Measurements from ENCODE around the gene CMYA5. TPM values are rescaled to one million over a fixed set of nuclear protein-coding genes. Genes with fewer than 3 reads are reported as not detected.

The CMYA5 gene
- total RNA-seq, 4 donors from 2014 or later: 4.7 to 8.1 (median 6.1) TPM

DNA sequence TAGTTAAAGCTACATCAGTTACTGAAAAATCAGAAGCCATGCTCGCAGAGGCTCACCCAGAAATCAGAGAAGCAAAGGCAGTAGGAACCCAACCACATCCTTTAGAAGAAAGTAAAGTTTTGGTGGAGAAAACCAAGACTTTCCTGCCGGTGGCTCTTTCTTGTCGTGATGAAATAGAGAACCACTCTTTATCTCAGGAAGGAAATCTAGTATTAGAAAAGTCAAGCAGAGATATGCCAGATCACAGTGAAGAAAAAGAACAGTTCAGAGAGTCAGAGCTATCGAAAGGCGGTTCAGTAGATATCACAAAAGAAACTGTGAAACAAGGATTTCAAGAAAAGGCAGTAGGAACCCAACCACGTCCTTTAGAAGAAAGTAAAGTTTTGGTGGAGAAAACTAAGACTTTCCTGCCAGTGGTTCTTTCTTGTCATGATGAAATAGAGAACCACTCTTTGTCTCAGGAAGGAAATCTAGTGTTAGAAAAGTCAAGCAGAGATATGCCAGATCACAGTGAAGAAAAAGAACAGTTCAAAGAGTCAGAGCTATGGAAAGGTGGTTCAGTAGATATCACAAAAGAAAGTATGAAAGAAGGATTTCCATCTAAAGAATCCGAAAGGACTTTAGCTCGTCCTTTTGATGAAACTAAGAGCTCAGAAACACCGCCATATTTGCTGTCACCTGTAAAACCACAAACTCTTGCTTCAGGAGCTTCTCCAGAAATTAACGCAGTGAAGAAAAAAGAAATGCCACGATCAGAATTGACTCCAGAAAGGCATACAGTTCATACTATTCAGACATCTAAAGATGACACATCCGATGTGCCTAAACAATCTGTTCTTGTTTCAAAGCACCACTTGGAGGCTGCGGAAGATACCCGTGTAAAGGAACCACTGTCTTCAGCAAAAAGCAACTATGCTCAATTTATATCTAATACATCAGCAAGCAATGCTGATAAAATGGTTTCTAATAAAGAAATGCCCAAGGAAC is 47.2 kb downstream of the CMYA5 start:
- Histone ChIP-seq H3K27ac (no peak overlapping the region), H3K27me3 (no peaks in the 10 kb centered on the region), H3K4me1 (no peaks in the 10 kb centered on the region), H3K4me3 (no peak overlapping the region), H3K36me3 (peaks cover 0 to 5% (median 0%) of the 10 kb centered on the region in 3 donors), H3K9me3 (peaks cover 0 to 20% (median 0%) of the 10 kb centered on the region in 4 donors)
- no peak for TF ChIP-seq EP300 (IDR thresholded peaks at IDR 0.05)
- TF ChIP-seq, protein P1, sequence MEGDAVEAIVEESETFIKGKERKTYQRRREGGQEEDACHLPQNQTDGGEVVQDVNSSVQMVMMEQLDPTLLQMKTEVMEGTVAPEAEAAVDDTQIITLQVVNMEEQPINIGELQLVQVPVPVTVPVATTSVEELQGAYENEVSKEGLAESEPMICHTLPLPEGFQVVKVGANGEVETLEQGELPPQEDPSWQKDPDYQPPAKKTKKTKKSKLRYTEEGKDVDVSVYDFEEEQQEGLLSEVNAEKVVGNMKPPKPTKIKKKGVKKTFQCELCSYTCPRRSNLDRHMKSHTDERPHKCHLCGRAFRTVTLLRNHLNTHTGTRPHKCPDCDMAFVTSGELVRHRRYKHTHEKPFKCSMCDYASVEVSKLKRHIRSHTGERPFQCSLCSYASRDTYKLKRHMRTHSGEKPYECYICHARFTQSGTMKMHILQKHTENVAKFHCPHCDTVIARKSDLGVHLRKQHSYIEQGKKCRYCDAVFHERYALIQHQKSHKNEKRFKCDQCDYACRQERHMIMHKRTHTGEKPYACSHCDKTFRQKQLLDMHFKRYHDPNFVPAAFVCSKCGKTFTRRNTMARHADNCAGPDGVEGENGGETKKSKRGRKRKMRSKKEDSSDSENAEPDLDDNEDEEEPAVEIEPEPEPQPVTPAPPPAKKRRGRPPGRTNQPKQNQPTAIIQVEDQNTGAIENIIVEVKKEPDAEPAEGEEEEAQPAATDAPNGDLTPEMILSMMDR (IDR thresholded peaks at IDR 0.05): no peak
- TF ChIP-seq POLR2A (IDR thresholded peaks at IDR 0.05): no peak
- no peak for DNase-seq (ENCODE audit: low spot score in 2 of 2)
- WGBS, 2 donors: 82 to 83% methylated on average over 14 of the region's 14 CpGs

- H3K27me3 ChIP-seq: no peaks in the 10 kb centered on the region
- no peak overlapping the region for H3K4me3 ChIP-seq
- peaks cover 0 to 20% (median 0%) of the 10 kb centered on the region in 4 donors for H3K9me3 ChIP-seq
- no peak for TF ChIP-seq POLR2A (IDR thresholded peaks at IDR 0.05)
- WGBS, 2 donors: 92 to 94% methylated on average over 5 of the region's 5 CpGs
- DNase-seq (ENCODE audit: low spot score in 2 of 2): no peak
- no peak overlapping the region for H3K27ac ChIP-seq
- peaks cover 0 to 5% (median 0%) of the 10 kb centered on the region in 3 donors for H3K36me3 ChIP-seq
- H3K4me1 ChIP-seq: no peaks in the 10 kb centered on the region
These were observed 48.7 kb downstream of the CMYA5 start for GRCh38 chr5:79738349-79738748.

GRCh38 chr5:79742549-79743136 is 53.0 kb downstream of the CMYA5 start:
- Histone ChIP-seq H3K4me3 (no peak overlapping the region), H3K27me3 (no peaks in the 10 kb centered on the region), H3K9me3 (peaks cover 0 to 9% (median 0%) of the 10 kb centered on the region in 4 donors), H3K4me1 (no peaks in the 10 kb centered on the region), H3K36me3 (peaks cover 0 to 5% (median 0%) of the 10 kb centered on the region in 3 donors), H3K27ac (no peak overlapping the region)
- TF ChIP-seq POLR2A (IDR thresholded peaks at IDR 0.05): no peak
- no peak for TF ChIP-seq EP300 (IDR thresholded peaks at IDR 0.05)
- TF ChIP-seq, protein P1 (IDR thresholded peaks at IDR 0.05): no peak
- WGBS, 2 donors: 89 to 96% methylated on average over 3 of the region's 3 CpGs
- DNase-seq (ENCODE audit: low spot score in 2 of 2): no peak

DNA sequence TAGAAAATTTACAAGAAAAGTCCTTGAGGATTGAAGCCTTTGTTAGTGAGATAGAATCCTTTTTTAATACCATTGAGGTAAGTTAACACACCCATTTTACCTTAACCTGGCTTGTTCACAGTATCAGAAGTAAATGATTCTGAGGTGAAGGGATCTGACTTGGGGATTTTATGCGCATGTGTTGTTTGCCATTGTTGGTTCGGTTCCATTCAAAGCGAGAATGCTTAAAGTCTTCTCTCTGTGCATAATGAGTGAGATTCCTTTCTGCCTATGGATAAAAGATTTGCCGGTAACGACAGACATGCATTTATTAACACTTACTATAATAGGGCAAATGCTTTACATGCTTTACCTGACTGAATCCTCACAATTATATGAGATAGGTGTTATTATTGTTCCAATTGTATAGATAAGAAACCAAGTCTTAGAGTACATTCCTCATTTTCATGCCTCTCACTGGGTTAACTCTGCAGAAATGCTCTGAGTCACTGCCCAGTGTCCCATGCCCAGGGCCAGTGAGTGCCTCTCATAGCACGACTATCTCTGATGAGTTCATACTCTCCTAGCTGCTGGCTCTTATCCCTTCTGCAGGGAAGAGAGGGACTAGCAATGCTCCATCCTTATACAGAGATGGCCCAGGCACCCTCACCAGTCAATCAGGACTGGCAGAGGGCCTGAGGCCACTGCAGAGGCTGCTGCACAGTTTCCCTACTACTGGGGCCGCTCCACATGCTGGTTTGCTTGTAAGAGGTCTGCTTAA is 54.4 kb downstream of the CMYA5 start:
- Histone ChIP-seq H3K36me3 (peaks cover 0 to under 1% (median 0%) of the 10 kb centered on the region in 3 donors), H3K4me3 (no peak overlapping the region), H3K27me3 (no peaks in the 10 kb centered on the region), H3K9me3 (no peaks in the 10 kb centered on the region), H3K27ac (no peak overlapping the region), H3K4me1 (no peaks in the 10 kb centered on the region)
- DNase-seq (ENCODE audit: low spot score in 2 of 2): no peak
- WGBS, 2 donors: 81 to 82% methylated on average over 7 of the region's 7 CpGs
- TF ChIP-seq, protein P1 (IDR thresholded peaks at IDR 0.05): no peak
- TF ChIP-seq POLR2A (IDR thresholded peaks at IDR 0.05) (no peak), EP300 (IDR thresholded peaks at IDR 0.05) (no peak)

GRCh38 chr5:79745255-79745654 is 55.6 kb downstream of the CMYA5 start:
- H3K9me3 ChIP-seq: no peaks in the 10 kb centered on the region
- H3K4me3 ChIP-seq: no peak overlapping the region
- 90 to 92% methylated on average over 3 of the region's 3 CpGs for WGBS, 2 donors
- no peaks in the 10 kb centered on the region for H3K36me3 ChIP-seq
- DNase-seq (ENCODE audit: low spot score in 2 of 2): no peak
- TF ChIP-seq EP300 (IDR thresholded peaks at IDR 0.05) (no peak), POLR2A (IDR thresholded peaks at IDR 0.05) (no peak)
- TF ChIP-seq, protein P1 (IDR thresholded peaks at IDR 0.05): no peak
- H3K27ac ChIP-seq: no peak overlapping the region
- peaks cover 0 to under 1% (median 0%) of the 10 kb centered on the region in 4 donors for H3K4me1 ChIP-seq
- no peaks in the 10 kb centered on the region for H3K27me3 ChIP-seq

All from tibial nerve (tissue), 4 donors.